ENCODE results near the gene ABCC8.

DNA sequence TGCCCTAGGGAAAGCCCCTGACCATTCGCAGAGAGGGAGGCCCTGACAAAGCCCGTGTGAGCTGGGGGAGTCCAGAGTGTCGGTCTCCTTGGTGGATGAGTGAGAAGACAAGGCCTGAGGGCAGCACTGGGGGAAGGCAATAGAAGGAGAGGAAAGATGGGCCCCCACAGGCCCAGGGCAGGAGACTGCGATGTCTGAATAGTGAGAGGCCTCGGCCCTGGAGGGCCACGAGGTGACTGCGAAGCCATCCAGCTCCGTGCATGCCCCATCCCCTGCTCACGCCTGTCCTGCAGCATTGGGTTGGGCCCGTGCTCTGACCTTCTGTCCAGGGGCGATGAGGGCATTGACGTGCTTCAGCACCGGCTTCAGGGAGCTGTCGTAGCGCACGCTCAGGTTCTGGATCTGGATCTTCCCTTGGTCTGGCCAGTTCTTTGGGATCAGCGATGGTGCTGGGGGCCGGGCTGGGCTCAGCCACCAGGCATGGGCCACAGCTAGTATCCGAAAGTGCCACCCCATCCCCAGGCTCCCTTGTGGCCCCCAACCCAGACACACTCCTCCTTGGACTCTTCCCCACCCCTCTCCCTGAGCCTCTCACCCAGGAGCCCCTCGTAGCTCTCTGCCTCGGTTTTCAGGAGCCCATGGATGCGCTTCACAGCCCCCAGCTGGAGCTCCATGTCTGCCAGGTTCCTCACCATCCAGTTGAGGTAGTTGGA is 79.9 kb downstream of the ABCC8 start:
- TF ChIP-seq SP1 (CRISPR knock-in tag; IDR thresholded peaks at IDR 0.05) (no peak), TARDBP (IDR thresholded peaks at IDR 0.05) (no peak), GTF2E2 (tag; IDR thresholded peaks at IDR 0.05) (no peak), CEBPG (CRISPR knock-in tag; IDR thresholded peaks at IDR 0.05) (no peak), CEBPG (tag; conservative IDR thresholded peaks at IDR 0.05 in 1 of 2, IDR thresholded peaks at IDR 0.05 in 1 of 2) (no peak), RBM39 (optimal IDR thresholded peaks at IDR 0.05; ENCODE audit: low read depth, low read length) (no peak)
- TF ChIP-seq, protein P1, sequence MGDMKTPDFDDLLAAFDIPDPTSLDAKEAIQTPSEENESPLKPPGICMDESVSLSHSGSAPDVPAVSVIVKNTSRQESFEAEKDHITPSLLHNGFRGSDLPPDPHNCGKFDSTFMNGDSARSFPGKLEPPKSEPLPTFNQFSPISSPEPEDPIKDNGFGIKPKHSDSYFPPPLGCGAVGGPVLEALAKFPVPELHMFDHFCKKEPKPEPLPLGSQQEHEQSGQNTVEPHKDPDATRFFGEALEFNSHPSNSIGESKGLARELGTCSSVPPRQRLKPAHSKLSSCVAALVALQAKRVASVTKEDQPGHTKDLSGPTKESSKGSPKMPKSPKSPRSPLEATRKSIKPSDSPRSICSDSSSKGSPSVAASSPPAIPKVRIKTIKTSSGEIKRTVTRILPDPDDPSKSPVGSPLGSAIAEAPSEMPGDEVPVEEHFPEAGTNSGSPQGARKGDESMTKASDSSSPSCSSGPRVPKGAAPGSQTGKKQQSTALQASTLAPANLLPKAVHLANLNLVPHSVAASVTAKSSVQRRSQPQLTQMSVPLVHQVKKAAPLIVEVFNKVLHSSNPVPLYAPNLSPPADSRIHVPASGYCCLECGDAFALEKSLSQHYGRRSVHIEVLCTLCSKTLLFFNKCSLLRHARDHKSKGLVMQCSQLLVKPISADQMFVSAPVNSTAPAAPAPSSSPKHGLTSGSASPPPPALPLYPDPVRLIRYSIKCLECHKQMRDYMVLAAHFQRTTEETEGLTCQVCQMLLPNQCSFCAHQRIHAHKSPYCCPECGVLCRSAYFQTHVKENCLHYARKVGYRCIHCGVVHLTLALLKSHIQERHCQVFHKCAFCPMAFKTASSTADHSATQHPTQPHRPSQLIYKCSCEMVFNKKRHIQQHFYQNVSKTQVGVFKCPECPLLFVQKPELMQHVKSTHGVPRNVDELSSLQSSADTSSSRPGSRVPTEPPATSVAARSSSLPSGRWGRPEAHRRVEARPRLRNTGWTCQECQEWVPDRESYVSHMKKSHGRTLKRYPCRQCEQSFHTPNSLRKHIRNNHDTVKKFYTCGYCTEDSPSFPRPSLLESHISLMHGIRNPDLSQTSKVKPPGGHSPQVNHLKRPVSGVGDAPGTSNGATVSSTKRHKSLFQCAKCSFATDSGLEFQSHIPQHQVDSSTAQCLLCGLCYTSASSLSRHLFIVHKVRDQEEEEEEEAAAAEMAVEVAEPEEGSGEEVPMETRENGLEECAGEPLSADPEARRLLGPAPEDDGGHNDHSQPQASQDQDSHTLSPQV (IDR thresholded peaks at IDR 0.05), result no peak
- TF ChIP-seq, protein P2, sequence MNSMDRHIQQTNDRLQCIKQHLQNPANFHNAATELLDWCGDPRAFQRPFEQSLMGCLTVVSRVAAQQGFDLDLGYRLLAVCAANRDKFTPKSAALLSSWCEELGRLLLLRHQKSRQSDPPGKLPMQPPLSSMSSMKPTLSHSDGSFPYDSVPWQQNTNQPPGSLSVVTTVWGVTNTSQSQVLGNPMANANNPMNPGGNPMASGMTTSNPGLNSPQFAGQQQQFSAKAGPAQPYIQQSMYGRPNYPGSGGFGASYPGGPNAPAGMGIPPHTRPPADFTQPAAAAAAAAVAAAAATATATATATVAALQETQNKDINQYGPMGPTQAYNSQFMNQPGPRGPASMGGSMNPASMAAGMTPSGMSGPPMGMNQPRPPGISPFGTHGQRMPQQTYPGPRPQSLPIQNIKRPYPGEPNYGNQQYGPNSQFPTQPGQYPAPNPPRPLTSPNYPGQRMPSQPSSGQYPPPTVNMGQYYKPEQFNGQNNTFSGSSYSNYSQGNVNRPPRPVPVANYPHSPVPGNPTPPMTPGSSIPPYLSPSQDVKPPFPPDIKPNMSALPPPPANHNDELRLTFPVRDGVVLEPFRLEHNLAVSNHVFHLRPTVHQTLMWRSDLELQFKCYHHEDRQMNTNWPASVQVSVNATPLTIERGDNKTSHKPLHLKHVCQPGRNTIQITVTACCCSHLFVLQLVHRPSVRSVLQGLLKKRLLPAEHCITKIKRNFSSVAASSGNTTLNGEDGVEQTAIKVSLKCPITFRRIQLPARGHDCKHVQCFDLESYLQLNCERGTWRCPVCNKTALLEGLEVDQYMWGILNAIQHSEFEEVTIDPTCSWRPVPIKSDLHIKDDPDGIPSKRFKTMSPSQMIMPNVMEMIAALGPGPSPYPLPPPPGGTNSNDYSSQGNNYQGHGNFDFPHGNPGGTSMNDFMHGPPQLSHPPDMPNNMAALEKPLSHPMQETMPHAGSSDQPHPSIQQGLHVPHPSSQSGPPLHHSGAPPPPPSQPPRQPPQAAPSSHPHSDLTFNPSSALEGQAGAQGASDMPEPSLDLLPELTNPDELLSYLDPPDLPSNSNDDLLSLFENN (IDR thresholded peaks at IDR 0.05; ENCODE audit: low read depth in 2 of 2, low read length in 2 of 2), result no peak
